Measurements from ENCODE around the gene CNTNAP5.

- TF ChIP-seq CTCF (conservative IDR thresholded peaks at IDR 0.05; ENCODE audit: low read depth, low read length) (no peak), EZH2 (IDR thresholded peaks at IDR 0.05; ENCODE audit: borderline replicate concordance, low read depth, low read length, poor library complexity, severe bottlenecking) (no peak)
Measured at GRCh38 chr2:124482044-124482443, 457.0 kb downstream of the CNTNAP5 start.
